ENCODE measurements around the gene TTL.

DNA sequence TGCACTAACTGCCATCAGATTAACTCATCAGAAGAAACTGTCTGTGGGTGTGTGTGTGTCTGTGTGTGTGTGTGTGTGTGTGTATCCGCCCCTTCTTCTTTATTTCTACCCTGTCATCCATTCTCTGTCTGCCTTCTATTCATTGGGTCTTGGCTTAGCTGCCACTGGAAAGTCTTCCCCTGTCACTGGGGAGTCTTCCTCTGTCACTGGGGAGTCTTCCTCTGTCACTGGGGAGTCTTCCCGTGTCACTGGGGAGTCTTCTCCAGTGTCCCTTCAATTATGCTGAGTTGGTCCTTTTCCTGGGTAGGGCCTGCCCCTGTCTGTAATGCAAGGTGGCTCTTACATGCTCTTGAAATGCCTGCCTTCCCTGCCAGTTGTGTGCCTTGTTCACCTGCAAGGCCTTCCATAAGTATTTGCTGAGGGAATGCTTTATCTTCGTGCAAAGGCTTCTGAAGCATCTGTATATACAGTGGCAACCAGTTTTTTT lies 41.4 kb downstream of the TTL start:
- TF ChIP-seq POLR2A (IDR thresholded peaks at IDR 0.05; ENCODE audit: low read depth, low read length) (no peak), POLR2AphosphoS5 (IDR thresholded peaks at IDR 0.05; ENCODE audit: low read depth, low read length) (no peak)
